GM13977 (cell line): Measurements from ENCODE around the gene DNAJA1.

ENCODE experiments used
- DNase-seq: peaks from one replicate; pipeline ENCODE4 v3.0.0; 2012; ENCODE audit warnings: low spot score
- CTCF ChIP-seq: IDR thresholded peaks from 2 replicates; pipeline ENCODE4 v1.5.1; 2012; ENCODE audit warnings: mild to moderate bottlenecking, control low read depth; ENCODE audit not compliant: insufficient read depth; ENCODE audit errors: extremely low read depth, missing control alignments
- in situ Hi-C: fragments of 300-500 bp; cut with MboI; formaldehyde crosslinking; loops from one replicate; pipeline ENCODE4 v1.12.0; 2022; ENCODE audit warnings: low sequenced_read_pairs, low pct_unique_long_range_greater_than_20kb, mixed read lengths, inconsistent platforms; ENCODE audit not compliant: unreplicated experiment

DNAJA1 gene

GRCh38 chr9:33029231-33029786 lies 4.2 kb downstream of the DNAJA1 start:
- in situ Hi-C loops = no loop called here
- DNase-seq = no peak
- TF ChIP-seq CTCF = no peak

GRCh38 chr9:33030285-33030684 lies 5.2 kb downstream of the DNAJA1 start:
- no peak for DNase-seq
- no peak for TF ChIP-seq CTCF
- in situ Hi-C loops = no loop called here

GRCh38 chr9:33032292-33032691 lies 7.2 kb downstream of the DNAJA1 start:
- no peak for TF ChIP-seq CTCF
- in situ Hi-C loops = no loop called here
- DNase-seq = no peak

GRCh38 chr9:33032865-33033264 lies 7.8 kb downstream of the DNAJA1 start:
- no peak for TF ChIP-seq CTCF
- DNase-seq = no peak
- in situ Hi-C loops = no loop called here

- TF ChIP-seq CTCF = no peak
- in situ Hi-C loops = no loop called here
- DNase-seq = no peak
These were observed 15.8 kb downstream of the DNAJA1 start for GRCh38 chr9:33040792-33041431.

GRCh38 chr9:33041432-33042188 lies 16.5 kb downstream of the DNAJA1 start:
- in situ Hi-C loops = no loop called here
- no peak for TF ChIP-seq CTCF
- no peak for DNase-seq
